ENCODE results near the gene TLR3. TPM values are rescaled to one million over a fixed set of nuclear protein-coding genes. Genes with fewer than 3 reads are reported as not detected.

The TLR3 gene
- total and polyA plus RNA-seq, 8 donors, result 0.29 to 12.3 (median 2.2) TPM

GRCh38 chr4:186051096-186051495 lies 17.9 kb upstream of the TLR3 start:
- DNase-seq, result no peak
- 85 to 88% (median 86%) methylated on average over 11 of the region's 11 CpGs for WGBS, 5 donors
- no peak overlapping the region for H3K27ac ChIP-seq
- intact Hi-C loops (cut with DNase I; ENCODE audit: low total_unique reads), result no loop called here
- TF ChIP-seq, protein P1, sequence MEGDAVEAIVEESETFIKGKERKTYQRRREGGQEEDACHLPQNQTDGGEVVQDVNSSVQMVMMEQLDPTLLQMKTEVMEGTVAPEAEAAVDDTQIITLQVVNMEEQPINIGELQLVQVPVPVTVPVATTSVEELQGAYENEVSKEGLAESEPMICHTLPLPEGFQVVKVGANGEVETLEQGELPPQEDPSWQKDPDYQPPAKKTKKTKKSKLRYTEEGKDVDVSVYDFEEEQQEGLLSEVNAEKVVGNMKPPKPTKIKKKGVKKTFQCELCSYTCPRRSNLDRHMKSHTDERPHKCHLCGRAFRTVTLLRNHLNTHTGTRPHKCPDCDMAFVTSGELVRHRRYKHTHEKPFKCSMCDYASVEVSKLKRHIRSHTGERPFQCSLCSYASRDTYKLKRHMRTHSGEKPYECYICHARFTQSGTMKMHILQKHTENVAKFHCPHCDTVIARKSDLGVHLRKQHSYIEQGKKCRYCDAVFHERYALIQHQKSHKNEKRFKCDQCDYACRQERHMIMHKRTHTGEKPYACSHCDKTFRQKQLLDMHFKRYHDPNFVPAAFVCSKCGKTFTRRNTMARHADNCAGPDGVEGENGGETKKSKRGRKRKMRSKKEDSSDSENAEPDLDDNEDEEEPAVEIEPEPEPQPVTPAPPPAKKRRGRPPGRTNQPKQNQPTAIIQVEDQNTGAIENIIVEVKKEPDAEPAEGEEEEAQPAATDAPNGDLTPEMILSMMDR (IDR thresholded peaks at IDR 0.05), result no peak
- TF ChIP-seq POLR2AphosphoS5 (IDR thresholded peaks at IDR 0.05), result no peak
- TF ChIP-seq POLR2A (IDR thresholded peaks at IDR 0.05), result no peak
- no peak for TF ChIP-seq EP300 (IDR thresholded peaks at IDR 0.05)
- H3K9me3 ChIP-seq, result no peaks in the 10 kb centered on the region
- H3K36me3 ChIP-seq, result no peaks in the 10 kb centered on the region
- H3K4me3 ChIP-seq, result no peak overlapping the region
- no peaks in the 10 kb centered on the region for H3K4me1 ChIP-seq
- H3K27me3 ChIP-seq, result no peaks in the 10 kb centered on the region

DNA sequence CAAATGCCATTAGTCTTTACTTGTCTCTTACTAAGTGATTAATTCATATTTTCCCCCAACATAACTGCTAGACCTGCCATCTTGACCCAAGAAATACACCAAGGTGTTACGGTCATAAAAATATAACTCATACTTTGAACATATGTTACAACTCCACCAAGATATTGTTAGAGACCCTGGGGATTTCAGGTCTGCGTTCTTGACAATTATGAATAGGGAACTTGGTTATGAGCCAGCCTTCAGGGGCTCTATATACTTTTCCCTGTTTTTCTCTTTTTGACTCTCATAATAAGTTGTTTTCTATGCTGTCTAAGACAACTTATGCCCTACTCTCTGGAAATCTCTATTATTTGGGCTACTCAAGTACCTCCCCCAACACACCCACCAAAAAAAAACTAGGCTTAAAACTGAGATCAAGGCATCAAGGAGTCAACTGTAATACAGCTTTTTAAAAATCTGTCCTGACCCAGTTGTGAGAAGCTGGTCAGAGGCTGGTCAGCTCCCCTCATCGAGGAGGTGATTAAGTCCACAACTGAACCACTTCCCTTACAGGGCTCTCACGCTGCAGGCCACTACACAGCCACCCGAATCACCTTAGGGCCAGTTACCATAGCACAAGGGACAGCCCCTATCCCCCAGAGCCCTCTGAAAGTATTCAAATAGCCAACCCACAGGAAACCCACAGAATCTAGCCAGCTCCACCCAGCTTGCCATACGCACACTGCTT lies 10.5 kb upstream of the TLR3 start:
- Histone ChIP-seq H3K36me3 (no peaks in the 10 kb centered on the region), H3K9me3 (no peaks in the 10 kb centered on the region), H3K27me3 (no peaks in the 10 kb centered on the region), H3K4me1 (no peaks in the 10 kb centered on the region), H3K4me3 (no peak overlapping the region), H3K27ac (no peak overlapping the region)
- intact Hi-C loops (cut with DNase I; ENCODE audit: low total_unique reads), result no loop called here
- DNase-seq, result no peak
- TF ChIP-seq, protein P1 (IDR thresholded peaks at IDR 0.05), result no peak
- TF ChIP-seq POLR2A (IDR thresholded peaks at IDR 0.05) (no peak), EP300 (IDR thresholded peaks at IDR 0.05) (no peak), POLR2AphosphoS5 (IDR thresholded peaks at IDR 0.05) (no peak)
- WGBS, 5 donors, result 74 to 87% (median 79%) methylated on average over 6 of the region's 6 CpGs

DNA sequence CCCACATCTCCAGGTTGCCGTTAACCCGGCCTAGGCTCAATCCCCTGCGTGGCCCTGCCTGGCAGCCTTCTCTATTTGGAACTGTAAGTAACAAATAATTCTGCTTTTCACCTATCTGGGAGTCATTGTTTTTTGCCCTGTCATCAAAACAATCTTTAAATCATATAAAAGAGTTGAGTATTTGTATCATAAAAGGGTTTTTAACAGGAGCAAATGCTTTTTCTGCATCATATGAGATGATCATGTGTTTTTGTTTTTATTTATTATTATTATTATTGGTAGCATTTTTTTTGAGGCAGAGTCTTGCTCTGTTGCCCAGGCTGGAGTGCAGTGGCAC lies 10.0 kb upstream of the TLR3 start:
- H3K4me3 ChIP-seq, result no peak overlapping the region
- 69 to 86% (median 81%) methylated on average over 3 of the region's 3 CpGs for WGBS, 5 donors
- H3K36me3 ChIP-seq, result no peaks in the 10 kb centered on the region
- no peak overlapping the region for H3K27ac ChIP-seq
- intact Hi-C loops (cut with DNase I; ENCODE audit: low total_unique reads), result no loop called here
- no peak for DNase-seq
- H3K27me3 ChIP-seq, result no peaks in the 10 kb centered on the region
- H3K4me1 ChIP-seq, result no peaks in the 10 kb centered on the region
- no peaks in the 10 kb centered on the region for H3K9me3 ChIP-seq
- TF ChIP-seq, protein P1 (IDR thresholded peaks at IDR 0.05), result no peak
- TF ChIP-seq POLR2A (IDR thresholded peaks at IDR 0.05) (no peak), POLR2AphosphoS5 (IDR thresholded peaks at IDR 0.05) (no peak), EP300 (IDR thresholded peaks at IDR 0.05) (no peak)

- Histone ChIP-seq H3K27me3 (no peaks in the 10 kb centered on the region), H3K4me1 (no peaks in the 10 kb centered on the region), H3K4me3 (no peak overlapping the region), H3K36me3 (no peaks in the 10 kb centered on the region), H3K9me3 (no peaks in the 10 kb centered on the region), H3K27ac (no peak overlapping the region)
- intact Hi-C loops (cut with DNase I; ENCODE audit: low total_unique reads), result no loop called here
- TF ChIP-seq, protein P1 (IDR thresholded peaks at IDR 0.05), result no peak
- no peak for TF ChIP-seq POLR2A (IDR thresholded peaks at IDR 0.05)
- TF ChIP-seq POLR2AphosphoS5 (IDR thresholded peaks at IDR 0.05), result no peak
- TF ChIP-seq EP300 (IDR thresholded peaks at IDR 0.05), result no peak
- DNase-seq, result no peak
- 80 to 89% (median 83%) methylated on average over 4 of the region's 4 CpGs for WGBS, 5 donors
Observed at GRCh38 chr4:186061921-186062320, 7.0 kb upstream of the TLR3 start.
